Skeletal muscle satellite cell (primary cell): ENCODE results near the gene VDR.

Experiments used
- H3K27me3 ChIP-seq: 2 replicates; pipeline ENCODE4 v1.7.0; 2013; ENCODE audit warnings: low read length; ENCODE audit not compliant: control insufficient read depth, insufficient read depth
- H3K36me3 ChIP-seq: 2 replicates; pipeline ENCODE4 v1.7.0; 2013; ENCODE audit warnings: mild to moderate bottlenecking, control low read depth, low read length; ENCODE audit not compliant: insufficient read depth
- H3K4me1 ChIP-seq: 2 replicates; pipeline ENCODE4 v1.7.0; 2013; ENCODE audit warnings: low read length; ENCODE audit not compliant: control insufficient read depth, insufficient read depth
- H3K4me2 ChIP-seq: 2 replicates; pipeline ENCODE4 v1.7.0; 2013; ENCODE audit warnings: mild to moderate bottlenecking, low read length
- H3K4me3 ChIP-seq: 2 replicates; pipeline ENCODE4 v1.7.0; 2013; ENCODE audit warnings: low read length
- H3K9ac ChIP-seq: 2 replicates; pipeline ENCODE4 v1.7.0; 2013; ENCODE audit warnings: mild to moderate bottlenecking, low read depth, low read length, moderate library complexity
- H3K9me3 ChIP-seq: replicated peaks from 2 replicates; pipeline ENCODE4 v1.7.0; 2013; ENCODE audit warnings: mild to moderate bottlenecking, control low read depth, low read length

VDR gene

GRCh38 chr12:47902131-47902639 lies 2.6 kb downstream of the VDR start:
- Histone ChIP-seq H3K4me1 (peaks cover 28% of the 10 kb centered on the region), H3K4me3 (no peak overlapping the region)

GRCh38 chr12:47901718-47902093 lies 3.1 kb downstream of the VDR start:
- Histone ChIP-seq H3K9ac (no peak overlapping the region), H3K4me2 (no peak overlapping the region), H3K36me3 (no peaks in the 10 kb centered on the region), H3K9me3 (no peaks in the 10 kb centered on the region), H3K4me3 (no peak overlapping the region), H3K4me1 (peaks cover 30% of the 10 kb centered on the region), H3K27me3 (peaks cover 18% of the 10 kb centered on the region)

More at GRCh38 chr12:47902131-47902639, 2.6 kb downstream of the VDR start:
- Histone ChIP-seq H3K36me3 (no peaks in the 10 kb centered on the region), H3K9me3 (no peaks in the 10 kb centered on the region), H3K9ac (no peak overlapping the region), H3K4me2 (no peak overlapping the region), H3K27me3 (peaks cover 22% of the 10 kb centered on the region)

- Histone ChIP-seq H3K36me3 (no peaks in the 10 kb centered on the region), H3K4me3 (no peak overlapping the region), H3K4me1 (peaks cover 33% of the 10 kb centered on the region)
Measured at GRCh38 chr12:47901063-47901717, 3.6 kb downstream of the VDR start.

GRCh38 chr12:47900131-47901062 lies 4.4 kb downstream of the VDR start:
- H3K9me3 ChIP-seq = no peaks in the 10 kb centered on the region
- peaks cover 4% of the 10 kb centered on the region for H3K27me3 ChIP-seq
- no peak overlapping the region for H3K4me2 ChIP-seq
- no peaks in the 10 kb centered on the region for H3K36me3 ChIP-seq
- H3K9ac ChIP-seq = no peak overlapping the region
- no peak overlapping the region for H3K4me3 ChIP-seq
- peaks cover 32% of the 10 kb centered on the region for H3K4me1 ChIP-seq

More at GRCh38 chr12:47901063-47901717, 3.6 kb downstream of the VDR start:
- Histone ChIP-seq H3K27me3 (peaks cover 12% of the 10 kb centered on the region), H3K9me3 (no peaks in the 10 kb centered on the region), H3K9ac (no peak overlapping the region), H3K4me2 (no peak overlapping the region)

GRCh38 chr12:47899466-47899865 lies 5.3 kb downstream of the VDR start:
- H3K4me1 ChIP-seq = peaks cover 28% of the 10 kb centered on the region
- no peak overlapping the region for H3K9ac ChIP-seq
- H3K4me3 ChIP-seq = no peak overlapping the region

GRCh38 chr12:47896633-47897032 lies 8.2 kb downstream of the VDR start:
- no peaks in the 10 kb centered on the region for H3K9me3 ChIP-seq
- no peak overlapping the region for H3K9ac ChIP-seq
- no peaks in the 10 kb centered on the region for H3K36me3 ChIP-seq
- no peaks in the 10 kb centered on the region for H3K27me3 ChIP-seq
- H3K4me1 ChIP-seq = peaks cover 9% of the 10 kb centered on the region
- H3K4me3 ChIP-seq = no peak overlapping the region
- H3K4me2 ChIP-seq = no peak overlapping the region

More at GRCh38 chr12:47899466-47899865, 5.3 kb downstream of the VDR start:
- Histone ChIP-seq H3K36me3 (no peaks in the 10 kb centered on the region), H3K4me2 (no peak overlapping the region), H3K9me3 (no peaks in the 10 kb centered on the region), H3K27me3 (no peaks in the 10 kb centered on the region)

- H3K27me3 ChIP-seq = no peaks in the 10 kb centered on the region
- no peak overlapping the region for H3K9ac ChIP-seq
- H3K4me3 ChIP-seq = no peak overlapping the region
- peaks cover 9% of the 10 kb centered on the region for H3K4me1 ChIP-seq
- no peaks in the 10 kb centered on the region for H3K36me3 ChIP-seq
- no peak overlapping the region for H3K4me2 ChIP-seq
- H3K9me3 ChIP-seq = no peaks in the 10 kb centered on the region
Measured at GRCh38 chr12:47896022-47896421, 8.8 kb downstream of the VDR start.

- Histone ChIP-seq H3K36me3 (no peaks in the 10 kb centered on the region), H3K4me3 (no peak overlapping the region), H3K27me3 (no peaks in the 10 kb centered on the region)
Measured at GRCh38 chr12:47894652-47895051, 10.1 kb downstream of the VDR start.

GRCh38 chr12:47894068-47894467 lies 10.7 kb downstream of the VDR start:
- H3K9me3 ChIP-seq = no peaks in the 10 kb centered on the region
- peaks cover 9% of the 10 kb centered on the region for H3K4me1 ChIP-seq
- H3K4me3 ChIP-seq = no peak overlapping the region
- H3K9ac ChIP-seq = no peak overlapping the region
- H3K4me2 ChIP-seq = no peak overlapping the region
- no peaks in the 10 kb centered on the region for H3K36me3 ChIP-seq
- no peaks in the 10 kb centered on the region for H3K27me3 ChIP-seq

More at GRCh38 chr12:47894652-47895051, 10.1 kb downstream of the VDR start:
- no peaks in the 10 kb centered on the region for H3K9me3 ChIP-seq
- no peak overlapping the region for H3K4me2 ChIP-seq
- H3K9ac ChIP-seq = no peak overlapping the region
- peaks cover 9% of the 10 kb centered on the region for H3K4me1 ChIP-seq

- no peak overlapping the region for H3K9ac ChIP-seq
- no peaks in the 10 kb centered on the region for H3K27me3 ChIP-seq
- H3K9me3 ChIP-seq = no peaks in the 10 kb centered on the region
- no peaks in the 10 kb centered on the region for H3K36me3 ChIP-seq
- peaks cover 9% of the 10 kb centered on the region for H3K4me1 ChIP-seq
- H3K4me2 ChIP-seq = no peak overlapping the region
- no peak overlapping the region for H3K4me3 ChIP-seq
Measured at GRCh38 chr12:47892819-47893218, 12.0 kb downstream of the VDR start.

GRCh38 chr12:47891356-47891755 lies 13.4 kb downstream of the VDR start:
- Histone ChIP-seq H3K36me3 (no peaks in the 10 kb centered on the region), H3K4me3 (no peak overlapping the region), H3K9me3 (no peaks in the 10 kb centered on the region), H3K27me3 (no peaks in the 10 kb centered on the region), H3K4me1 (peaks cover 4% of the 10 kb centered on the region), H3K4me2 (no peak overlapping the region), H3K9ac (no peak overlapping the region)
